HG02970 (cell line): Measurements from ENCODE around the gene PRR35.
"Not testable (repeated sequence)": the region's sequence is repeated elsewhere in the genome, so short reads cannot be mapped to it uniquely, and the experiment has no call there.

ENCODE experiments used
- ATAC-seq: cut with Tn5 transposase; IDR thresholded peaks from one replicate; pipeline ENCODE4 v1.9.1; 2021; ENCODE audit warnings: mild to moderate bottlenecking, moderate library complexity, moderate number of reproducible peaks; ENCODE audit not compliant: unreplicated experiment, low FRiP score

PRR35 gene

DNA sequence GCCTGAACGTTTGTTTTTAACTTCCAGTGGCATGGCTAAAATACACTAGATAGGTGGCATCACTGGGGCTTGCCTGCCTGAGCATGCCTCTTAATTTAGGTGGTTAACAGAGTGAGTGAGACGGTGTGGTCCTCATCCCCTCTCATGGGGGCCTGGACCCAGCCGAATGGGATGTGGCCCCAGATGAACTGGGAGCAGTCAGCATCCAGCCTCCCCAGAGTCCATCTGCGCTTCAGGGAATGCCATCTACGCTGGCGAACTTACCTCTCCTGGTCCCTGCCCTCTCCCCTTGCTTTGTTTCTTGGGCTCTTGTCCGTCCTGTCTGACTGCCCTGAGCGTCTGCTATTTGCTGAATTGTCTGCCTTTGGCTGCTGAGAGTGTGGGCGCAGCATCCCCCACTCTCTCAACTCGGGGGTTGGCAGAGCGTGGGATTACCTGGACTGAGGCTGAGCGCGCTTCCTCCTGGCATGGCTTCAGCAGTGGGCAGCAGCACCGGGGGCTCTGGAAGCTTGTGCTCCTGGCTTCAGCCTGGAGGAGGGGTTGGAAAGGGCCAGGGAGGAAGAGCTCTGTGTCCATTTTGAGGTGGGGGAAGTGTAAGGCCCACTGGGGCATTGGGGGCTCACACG, 31.8 kb downstream of the PRR35 start:
- no peak for ATAC-seq

DNA sequence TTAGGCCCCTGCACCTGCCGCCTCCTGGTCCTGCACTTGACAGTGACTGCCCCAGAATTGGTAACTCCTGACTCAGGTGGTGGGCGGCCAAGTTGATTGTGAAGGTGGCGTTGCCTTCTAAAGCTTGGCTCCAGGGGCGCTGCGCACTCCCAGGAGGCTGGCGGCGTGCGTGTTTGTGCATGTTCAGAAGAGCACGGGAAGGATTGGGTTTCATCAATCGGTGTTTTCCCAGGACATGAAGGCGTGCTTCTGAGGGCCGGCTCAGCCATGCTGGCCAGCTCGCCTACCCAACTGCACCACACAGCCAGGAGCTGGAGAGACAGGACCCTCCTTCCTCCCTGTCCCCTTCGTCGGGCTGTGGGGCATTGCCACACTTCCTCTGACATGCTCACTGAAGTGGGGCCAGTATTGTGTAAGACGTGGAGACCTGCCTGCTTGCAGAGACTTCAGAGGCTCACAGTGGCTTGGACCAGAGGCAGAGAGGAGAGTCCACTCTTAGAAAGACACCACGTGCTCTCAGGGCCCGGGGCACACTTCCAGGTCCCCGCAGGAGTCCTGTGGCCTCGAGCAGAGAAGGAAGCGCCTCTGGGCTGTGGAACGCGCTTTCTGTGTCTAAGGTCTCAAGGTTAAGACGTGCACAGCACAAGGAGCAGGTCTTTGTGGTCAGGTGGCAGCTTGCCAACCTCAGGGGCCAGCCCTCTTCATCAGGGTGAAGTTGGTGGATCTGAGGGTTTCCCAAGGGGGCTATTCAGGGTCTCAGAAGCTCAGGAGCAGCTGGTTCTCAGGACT, 32.5 kb downstream of the PRR35 start:
- no peak for ATAC-seq

DNA sequence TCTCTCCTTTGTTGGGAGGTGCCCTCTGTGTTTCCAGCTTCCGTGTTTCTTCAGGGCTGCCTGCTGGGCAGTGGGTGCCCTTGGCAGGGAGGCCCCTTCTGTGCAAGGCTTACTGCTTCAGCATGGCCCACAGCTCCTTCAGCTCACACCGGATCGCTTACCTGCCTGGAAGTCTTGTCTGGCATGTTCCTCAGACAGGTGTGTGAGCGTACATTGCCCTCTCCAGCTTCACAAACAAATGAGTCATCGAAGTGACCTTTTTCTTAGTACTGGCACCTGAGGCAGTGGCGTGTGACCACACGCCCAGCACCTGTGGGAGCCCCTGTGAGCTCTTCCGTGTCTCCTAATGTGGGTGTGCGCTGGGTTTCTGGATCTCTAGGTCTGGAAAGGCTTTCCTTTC, 33.2 kb downstream of the PRR35 start:
- no peak for ATAC-seq

DNA sequence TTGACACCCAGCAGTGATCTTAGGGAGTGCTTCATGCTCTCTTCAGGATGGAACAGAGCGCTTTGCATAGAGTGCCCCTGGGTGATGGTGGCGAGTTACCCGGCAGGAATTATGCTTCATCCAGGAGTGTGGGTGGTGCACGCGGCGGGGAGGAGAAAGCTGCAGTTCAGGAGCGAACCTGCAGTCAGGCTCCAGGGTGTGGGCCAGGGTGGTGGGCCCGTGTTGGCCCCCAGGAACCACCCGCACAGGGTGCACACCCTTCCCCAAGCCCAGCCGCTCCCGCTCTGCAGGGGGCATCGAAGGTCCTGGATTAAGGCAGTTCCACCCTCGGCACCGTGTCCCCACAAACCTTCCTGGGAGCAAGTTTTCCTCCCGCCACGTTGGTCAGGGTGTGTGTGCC, 33.6 kb downstream of the PRR35 start:
- ATAC-seq: no peak

- no peak for ATAC-seq
Observed at GRCh38 chr16:595094-595528, 34.9 kb downstream of the PRR35 start.

DNA sequence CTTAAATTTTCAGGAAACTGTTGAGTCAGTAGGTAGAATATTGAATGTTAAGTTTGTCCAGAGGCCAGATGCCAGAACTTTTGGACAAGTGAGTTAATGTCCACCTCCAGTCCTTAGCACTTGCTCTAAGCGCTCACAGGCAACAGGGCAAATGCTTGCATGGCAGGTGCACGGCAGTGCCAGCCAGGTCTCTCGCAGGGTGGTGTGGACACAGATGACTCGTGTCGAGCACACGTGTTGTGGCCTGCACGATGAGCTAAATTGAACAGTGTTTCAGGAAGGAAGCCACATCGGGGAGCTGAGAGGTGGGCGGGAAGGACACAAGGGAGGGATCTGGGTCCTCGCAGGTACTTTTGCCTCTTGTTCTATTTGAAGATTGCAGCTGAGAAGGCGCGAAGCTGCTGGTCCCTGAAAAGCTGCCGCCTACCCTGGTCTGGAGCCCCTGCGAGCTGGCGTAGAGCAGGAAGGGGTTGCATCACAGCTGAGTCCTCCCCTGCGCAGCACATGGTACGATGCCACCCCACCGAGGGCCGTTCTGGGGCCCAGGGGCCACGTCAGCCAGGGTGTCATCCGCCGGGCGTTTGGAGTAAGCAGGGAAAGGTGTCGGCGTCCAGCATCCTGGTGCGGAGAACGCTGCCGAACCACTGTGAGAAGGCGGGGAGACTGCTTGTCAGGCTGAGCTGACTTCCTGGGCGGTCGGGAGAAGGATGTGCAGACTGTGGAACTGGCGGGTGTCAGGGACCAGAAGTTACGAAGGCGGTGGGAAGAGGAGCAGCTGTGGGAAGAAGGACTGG, 35.9 kb downstream of the PRR35 start:
- no peak for ATAC-seq

DNA sequence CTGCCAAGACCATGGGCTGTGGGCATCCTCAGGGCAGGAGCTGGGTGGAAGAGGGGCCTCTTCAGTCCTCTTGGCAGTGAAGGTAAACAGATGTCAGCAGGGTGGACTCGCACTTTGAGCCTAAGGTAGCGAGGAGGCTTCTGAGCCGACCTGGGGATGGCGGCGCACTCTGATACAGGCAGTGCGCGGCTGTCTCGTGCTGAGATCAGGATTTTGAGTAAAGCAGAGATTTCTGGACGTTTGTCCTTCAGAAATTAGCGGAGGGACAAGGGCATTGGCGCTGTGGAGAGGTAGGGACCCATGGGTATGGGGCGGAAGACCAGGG, 36.5 kb downstream of the PRR35 start:
- ATAC-seq: no peak

GRCh38 chr16:597655-598054, 37.5 kb downstream of the PRR35 start:
- ATAC-seq: not testable (repeated sequence)

- no peak for ATAC-seq
Observed at GRCh38 chr16:598823-599739, 38.9 kb downstream of the PRR35 start.

DNA sequence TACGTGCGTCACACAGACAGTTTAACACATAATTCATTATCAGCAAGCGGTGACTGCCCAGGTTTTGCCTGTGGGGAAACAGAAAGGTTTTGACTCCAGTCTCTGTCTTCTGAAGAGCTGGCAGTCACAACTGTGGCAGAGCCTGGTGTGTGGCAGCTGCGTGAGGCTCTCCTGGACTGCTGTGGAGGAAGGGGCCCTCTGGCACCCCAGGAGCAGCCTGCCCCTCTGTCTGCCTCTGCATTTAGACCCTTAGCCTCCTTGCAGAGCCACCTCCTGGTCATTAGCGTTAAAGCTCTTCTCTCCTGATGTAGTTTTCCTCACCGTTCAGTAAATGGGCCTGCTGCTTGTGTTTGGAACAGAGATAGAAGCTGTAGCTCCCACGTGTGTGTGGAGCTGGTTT, 40.6 kb downstream of the PRR35 start:
- no peak for ATAC-seq

DNA sequence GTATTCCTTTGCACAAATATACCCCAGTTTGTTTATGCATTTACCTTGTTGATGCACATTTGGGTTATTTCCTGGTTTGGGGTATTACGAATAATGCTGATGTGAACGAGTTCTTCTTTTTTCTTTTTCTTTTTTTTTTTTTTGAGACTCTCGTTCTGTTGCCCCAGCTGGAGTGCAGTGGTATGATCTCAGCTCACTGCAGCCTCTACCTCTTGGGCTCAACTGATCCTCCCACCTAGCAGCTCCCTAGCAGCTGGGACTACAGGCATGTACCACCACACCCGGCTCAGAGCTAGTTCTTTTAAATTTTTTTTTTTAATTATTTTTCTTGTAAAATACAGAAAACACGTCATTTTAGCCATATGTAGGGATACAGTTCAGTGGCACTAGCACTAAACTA, 43.7 kb downstream of the PRR35 start:
- no peak for ATAC-seq

- ATAC-seq: no peak
Observed at GRCh38 chr16:606656-607307, 46.6 kb downstream of the PRR35 start.

DNA sequence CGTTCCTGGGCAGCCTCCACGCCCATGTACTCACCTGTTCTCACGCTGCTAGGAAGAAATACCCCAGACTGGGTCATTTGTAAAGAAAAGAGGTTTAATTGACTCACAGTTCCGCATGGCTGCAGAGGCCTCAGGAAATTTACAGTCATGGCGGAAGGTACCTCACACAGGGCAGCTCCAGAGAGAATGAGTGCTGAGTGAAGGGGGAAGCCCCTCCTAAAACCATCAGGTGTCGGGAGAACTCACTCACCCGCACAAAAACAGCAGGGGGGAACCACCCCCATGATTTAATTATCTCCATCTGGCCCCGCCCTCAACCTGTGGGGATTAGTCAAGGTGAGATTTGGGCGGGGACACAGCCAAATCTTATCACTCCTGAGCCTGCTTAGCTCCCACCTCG, 47.8 kb downstream of the PRR35 start:
- no peak for ATAC-seq

GRCh38 chr16:609316-609715, 49.1 kb downstream of the PRR35 start:
- no peak for ATAC-seq

DNA sequence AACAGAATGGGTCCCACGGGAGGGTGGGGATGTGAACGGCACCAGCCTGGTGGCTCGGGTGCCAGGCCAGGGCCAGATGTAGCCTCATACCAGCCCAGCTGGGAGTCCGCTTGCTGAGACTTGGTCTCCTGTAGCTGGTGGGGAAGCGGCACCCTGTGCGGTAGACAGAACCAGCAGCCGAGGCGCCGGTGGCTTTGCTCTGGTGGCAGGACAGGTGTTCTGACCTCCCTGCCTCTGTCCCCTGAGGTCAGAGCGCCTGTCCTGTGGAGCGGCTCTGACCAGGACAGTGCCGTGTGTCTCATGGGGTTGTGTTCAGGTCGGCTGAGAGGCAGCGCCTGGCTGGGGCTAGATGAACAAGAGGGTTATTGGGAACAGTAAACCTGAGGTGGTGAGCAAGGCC, 49.8 kb downstream of the PRR35 start:
- ATAC-seq: no peak

DNA sequence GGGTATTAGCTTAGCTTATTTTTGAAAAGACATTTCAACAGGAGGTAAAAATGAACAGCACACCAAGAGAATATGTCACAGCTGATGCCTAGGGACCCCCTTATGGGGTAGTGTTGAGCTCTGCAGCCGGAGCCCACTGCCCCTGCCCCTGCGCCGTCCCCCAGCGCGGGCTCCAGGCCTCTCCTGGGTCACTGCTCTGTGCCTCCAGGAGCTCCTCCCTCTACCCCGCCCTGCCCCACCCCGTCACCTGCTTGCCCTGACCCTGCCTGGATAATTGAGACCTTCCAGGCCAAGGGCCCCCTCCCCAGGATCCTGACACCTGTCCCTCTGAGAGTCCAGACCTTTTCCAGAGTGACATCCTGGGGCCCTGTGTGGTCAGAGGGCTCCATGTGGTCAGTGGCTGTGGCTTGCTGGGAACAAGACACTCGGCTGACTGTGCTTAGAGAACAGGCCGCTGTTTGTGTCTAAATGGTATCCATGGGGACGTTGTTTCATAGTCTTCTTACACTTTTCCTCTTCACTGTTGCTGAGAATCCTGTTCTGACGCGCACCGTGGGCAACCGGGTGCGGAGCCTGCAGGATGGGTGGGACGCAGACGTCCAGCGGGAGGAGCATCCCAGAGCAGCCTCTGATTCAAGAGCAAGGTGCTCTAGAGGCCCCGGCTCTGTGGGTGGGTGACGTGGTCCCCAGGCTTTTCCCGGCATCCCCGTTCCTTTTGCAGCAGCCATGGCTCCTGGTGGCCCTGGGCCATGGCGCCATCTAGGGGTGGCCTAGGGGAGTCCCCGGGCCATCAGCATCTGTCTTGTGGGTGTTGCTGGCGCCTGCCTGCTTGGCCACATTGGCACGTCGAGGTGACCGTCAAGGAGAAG, 50.6 kb downstream of the PRR35 start:
- ATAC-seq: no peak

- no peak for ATAC-seq
Observed at GRCh38 chr16:615122-615521, 54.9 kb downstream of the PRR35 start.
